ENCODE results near the gene ANO4.

The ANO4 gene

DNA sequence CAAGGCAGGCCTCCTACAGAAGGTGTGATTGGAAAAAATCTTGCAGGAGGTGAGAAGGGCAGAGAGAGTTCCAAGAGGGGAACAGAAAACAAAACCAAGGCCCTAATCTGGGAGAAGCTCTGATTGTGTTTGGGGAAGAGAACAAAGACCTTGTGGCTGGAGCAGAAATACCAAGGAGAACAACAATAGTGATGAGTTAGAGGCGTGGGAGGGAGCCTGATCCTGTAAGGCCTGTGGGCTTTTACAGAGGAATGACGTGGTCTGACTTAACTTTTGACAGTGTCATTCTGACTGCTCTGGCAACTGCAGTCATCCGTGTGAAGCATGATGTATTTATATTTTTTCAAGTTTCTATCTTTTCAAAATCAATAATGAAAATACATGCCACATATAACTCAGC lies 200.6 kb downstream of the ANO4 start:
- ATAC-seq: no peak
- TF ChIP-seq, protein P1, sequence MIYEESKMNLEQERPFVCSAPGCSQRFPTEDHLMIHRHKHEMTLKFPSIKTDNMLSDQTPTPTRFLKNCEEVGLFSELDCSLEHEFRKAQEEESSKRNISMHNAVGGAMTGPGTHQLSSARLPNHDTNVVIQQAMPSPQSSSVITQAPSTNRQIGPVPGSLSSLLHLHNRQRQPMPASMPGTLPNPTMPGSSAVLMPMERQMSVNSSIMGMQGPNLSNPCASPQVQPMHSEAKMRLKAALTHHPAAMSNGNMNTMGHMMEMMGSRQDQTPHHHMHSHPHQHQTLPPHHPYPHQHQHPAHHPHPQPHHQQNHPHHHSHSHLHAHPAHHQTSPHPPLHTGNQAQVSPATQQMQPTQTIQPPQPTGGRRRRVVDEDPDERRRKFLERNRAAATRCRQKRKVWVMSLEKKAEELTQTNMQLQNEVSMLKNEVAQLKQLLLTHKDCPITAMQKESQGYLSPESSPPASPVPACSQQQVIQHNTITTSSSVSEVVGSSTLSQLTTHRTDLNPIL (CRISPR knock-in tag; IDR thresholded peaks at IDR 0.05; ENCODE audit: low read depth): no peak
- TF ChIP-seq TSHZ2 (CRISPR knock-in tag; IDR thresholded peaks at IDR 0.05) (no peak), ZFP30 (CRISPR knock-in tag; IDR thresholded peaks at IDR 0.05) (no peak), PPARA (CRISPR knock-in tag; IDR thresholded peaks at IDR 0.05; ENCODE audit: borderline replicate concordance) (no peak), GLIS3 (CRISPR knock-in tag; IDR thresholded peaks at IDR 0.05) (no peak), OSR1 (CRISPR knock-in tag; IDR thresholded peaks at IDR 0.05) (no peak), CSRNP3 (CRISPR knock-in tag; IDR thresholded peaks at IDR 0.05) (no peak), ARNTL (CRISPR knock-in tag; IDR thresholded peaks at IDR 0.05; ENCODE audit: borderline replicate concordance, low read depth) (no peak), SNAI2 (CRISPR knock-in tag; IDR thresholded peaks at IDR 0.05) (no peak), ISL1 (CRISPR knock-in tag; IDR thresholded peaks at IDR 0.05) (no peak), ZFP3 (CRISPR knock-in tag; IDR thresholded peaks at IDR 0.05) (no peak), ZNF565 (CRISPR knock-in tag; conservative IDR thresholded peaks at IDR 0.05; ENCODE audit: low read depth) (no peak), CSDC2 (CRISPR knock-in tag; IDR thresholded peaks at IDR 0.05) (no peak), PATZ1 (CRISPR knock-in tag; IDR thresholded peaks at IDR 0.05; ENCODE audit: borderline replicate concordance) (no peak)

GRCh38 chr12:100995771-100996170 lies 201.2 kb downstream of the ANO4 start:
- ATAC-seq: no peak
- TF ChIP-seq PPARA (CRISPR knock-in tag; IDR thresholded peaks at IDR 0.05; ENCODE audit: borderline replicate concordance) (no peak), ARNTL (CRISPR knock-in tag; IDR thresholded peaks at IDR 0.05; ENCODE audit: borderline replicate concordance, low read depth) (no peak), ZNF70 (CRISPR knock-in tag; IDR thresholded peaks at IDR 0.05) (no peak), ZFP30 (CRISPR knock-in tag; IDR thresholded peaks at IDR 0.05) (no peak), SNAI2 (CRISPR knock-in tag; IDR thresholded peaks at IDR 0.05) (no peak), BACH2 (CRISPR knock-in tag; IDR thresholded peaks at IDR 0.05; ENCODE audit: borderline replicate concordance) (no peak), ISL1 (CRISPR knock-in tag; IDR thresholded peaks at IDR 0.05) (no peak), PATZ1 (CRISPR knock-in tag; IDR thresholded peaks at IDR 0.05; ENCODE audit: borderline replicate concordance) (no peak), OSR1 (CRISPR knock-in tag; IDR thresholded peaks at IDR 0.05) (no peak), CSRNP3 (CRISPR knock-in tag; IDR thresholded peaks at IDR 0.05) (no peak), ZC3H10 (CRISPR knock-in tag; IDR thresholded peaks at IDR 0.05) (no peak), TCF4 (CRISPR knock-in tag; IDR thresholded peaks at IDR 0.05; ENCODE audit: borderline replicate concordance) (no peak), ZNF8 (CRISPR knock-in tag; IDR thresholded peaks at IDR 0.05) (no peak), ZFP3 (CRISPR knock-in tag; IDR thresholded peaks at IDR 0.05) (no peak), RARB (CRISPR knock-in tag; IDR thresholded peaks at IDR 0.05) (no peak), CSDC2 (CRISPR knock-in tag; IDR thresholded peaks at IDR 0.05) (no peak), ZNF565 (CRISPR knock-in tag; conservative IDR thresholded peaks at IDR 0.05; ENCODE audit: low read depth) (no peak)
- TF ChIP-seq, protein P1 (CRISPR knock-in tag; IDR thresholded peaks at IDR 0.05; ENCODE audit: low read depth): no peak
